GM12892 (cell line): ENCODE measurements around the gene KIAA0825.

ENCODE experiments used
- POLR2A ChIP-seq: IDR thresholded peaks from 2 replicates; pipeline ENCODE4 v1.6.1; 2011; ENCODE audit warnings: low read depth, low read length, control low read depth
- POLR2AphosphoS5 ChIP-seq: IDR thresholded peaks from 2 replicates; pipeline ENCODE4 v1.6.1; 2011; ENCODE audit warnings: low read depth, low read length, control low read depth
- TAF1 ChIP-seq: IDR thresholded peaks from 2 replicates; pipeline ENCODE4 v1.6.1; 2011; ENCODE audit warnings: low read depth, mild to moderate bottlenecking, control low read depth, low read length, borderline replicate concordance

DNA sequence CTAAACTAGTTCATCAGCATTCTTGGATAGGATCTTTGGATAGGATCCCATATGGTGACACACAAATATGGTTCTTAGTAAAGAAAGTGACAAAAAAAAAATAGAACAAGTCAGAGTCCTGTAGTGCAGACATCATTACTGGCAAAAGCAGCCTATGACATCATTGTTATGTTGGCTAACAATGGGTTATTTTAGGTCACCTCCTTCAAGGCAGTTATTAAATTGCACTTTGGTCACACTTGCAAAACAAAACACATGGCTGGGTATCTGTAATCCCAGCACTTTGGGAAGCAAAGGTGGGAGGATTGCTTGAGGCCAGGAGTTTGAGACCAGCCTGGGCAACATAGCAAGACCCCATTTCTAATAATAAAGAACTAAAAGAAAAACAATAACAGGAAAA is 185.9 kb downstream of the KIAA0825 start:
- TF ChIP-seq POLR2A (no peak), POLR2AphosphoS5 (no peak), TAF1 (no peak)
